Uterus (tissue), 2 donors: ENCODE measurements around the gene ZNF138.
"Not testable (repeated sequence)": the region's sequence is repeated elsewhere in the genome, so short reads cannot be mapped to it uniquely, and the experiment has no call there.

Experiments used
- POLR2A ChIP-seq, 2 donors: fragments of 450-650 bp; IDR thresholded peaks; one replicate each; pipeline ENCODE4 v1.6.1; 2016; ENCODE audit warnings: antibody characterized with exemption in 2 of 2, mild to moderate bottlenecking in 1 of 2, moderate library complexity in 1 of 2
- TF ChIP-seq, protein P1 (sequence below), 4 experiments: fragments of 200-600 bp in 2 of 4; fragments of 450-650 bp in 2 of 4; sonication (generic) in 2 of 4; IDR thresholded peaks; one replicate each; pipeline ENCODE4 v1.5.1; 2016 to 2019; ENCODE audit warnings: antibody characterized with exemption in 4 of 4, mild to moderate bottlenecking in 2 of 4, moderate library complexity in 1 of 4

DNA sequence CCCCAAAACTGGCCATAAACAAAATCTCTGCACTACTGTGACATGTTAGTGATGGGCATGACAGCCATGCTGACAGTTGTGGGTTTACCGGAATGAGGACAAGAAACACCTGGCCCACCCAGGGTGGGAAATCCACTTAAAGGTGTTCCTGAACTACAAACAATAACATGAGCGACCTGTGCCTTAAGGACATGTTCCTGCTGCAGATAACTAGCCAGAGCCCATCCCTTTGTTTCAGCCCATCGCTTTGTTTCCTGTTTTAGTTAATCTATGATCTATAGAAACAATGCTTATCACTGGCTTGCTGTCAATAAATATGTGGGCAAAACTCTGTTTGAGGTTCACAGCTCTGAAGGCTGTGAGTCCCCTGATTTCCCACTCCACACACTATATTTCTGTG is 69.3 kb downstream of the ZNF138 start:
- not testable (repeated sequence) for TF ChIP-seq POLR2A (IDR thresholded peaks at IDR 0.05)
- TF ChIP-seq, protein P1, sequence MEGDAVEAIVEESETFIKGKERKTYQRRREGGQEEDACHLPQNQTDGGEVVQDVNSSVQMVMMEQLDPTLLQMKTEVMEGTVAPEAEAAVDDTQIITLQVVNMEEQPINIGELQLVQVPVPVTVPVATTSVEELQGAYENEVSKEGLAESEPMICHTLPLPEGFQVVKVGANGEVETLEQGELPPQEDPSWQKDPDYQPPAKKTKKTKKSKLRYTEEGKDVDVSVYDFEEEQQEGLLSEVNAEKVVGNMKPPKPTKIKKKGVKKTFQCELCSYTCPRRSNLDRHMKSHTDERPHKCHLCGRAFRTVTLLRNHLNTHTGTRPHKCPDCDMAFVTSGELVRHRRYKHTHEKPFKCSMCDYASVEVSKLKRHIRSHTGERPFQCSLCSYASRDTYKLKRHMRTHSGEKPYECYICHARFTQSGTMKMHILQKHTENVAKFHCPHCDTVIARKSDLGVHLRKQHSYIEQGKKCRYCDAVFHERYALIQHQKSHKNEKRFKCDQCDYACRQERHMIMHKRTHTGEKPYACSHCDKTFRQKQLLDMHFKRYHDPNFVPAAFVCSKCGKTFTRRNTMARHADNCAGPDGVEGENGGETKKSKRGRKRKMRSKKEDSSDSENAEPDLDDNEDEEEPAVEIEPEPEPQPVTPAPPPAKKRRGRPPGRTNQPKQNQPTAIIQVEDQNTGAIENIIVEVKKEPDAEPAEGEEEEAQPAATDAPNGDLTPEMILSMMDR (IDR thresholded peaks at IDR 0.05) = not testable (repeated sequence)
